Measurements from ENCODE around the gene CLASP2.

- TF ChIP-seq CTCF (IDR thresholded peaks at IDR 0.05) (no peak), POLR2A (IDR thresholded peaks at IDR 0.05) (no peak)
Observed at GRCh38 chr3:33639889-33640288, 78.2 kb downstream of the CLASP2 start.

Measured in body of pancreas (tissue), 4 donors.